ENCODE data around the gene WWP2.
"Not testable (repeated sequence)": the region's sequence is repeated elsewhere in the genome, so short reads cannot be mapped to it uniquely, and the experiment has no call there.

The WWP2 gene

DNA sequence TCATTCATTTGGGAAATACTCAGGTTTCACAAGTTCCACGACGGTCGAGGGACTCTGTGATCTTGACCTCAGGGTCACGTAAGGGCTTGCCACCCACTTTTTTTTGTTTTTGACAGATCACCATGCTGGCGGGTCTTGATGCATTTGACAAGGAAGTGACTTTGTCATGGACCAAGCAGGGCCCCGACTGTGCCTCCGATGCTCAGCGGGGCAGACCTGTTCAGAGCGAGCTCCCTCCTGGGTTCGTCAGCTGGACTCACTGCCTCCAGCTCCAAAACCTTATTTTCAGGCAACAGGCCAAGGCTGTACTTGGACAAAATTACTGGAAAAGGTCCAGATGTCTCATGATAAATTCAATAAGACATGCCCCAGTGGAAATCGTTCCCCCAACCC, 180.0 kb downstream of the WWP2 start:
- DNase-seq (ENCODE audit: low read depth, low spot score) = no peak

DNA sequence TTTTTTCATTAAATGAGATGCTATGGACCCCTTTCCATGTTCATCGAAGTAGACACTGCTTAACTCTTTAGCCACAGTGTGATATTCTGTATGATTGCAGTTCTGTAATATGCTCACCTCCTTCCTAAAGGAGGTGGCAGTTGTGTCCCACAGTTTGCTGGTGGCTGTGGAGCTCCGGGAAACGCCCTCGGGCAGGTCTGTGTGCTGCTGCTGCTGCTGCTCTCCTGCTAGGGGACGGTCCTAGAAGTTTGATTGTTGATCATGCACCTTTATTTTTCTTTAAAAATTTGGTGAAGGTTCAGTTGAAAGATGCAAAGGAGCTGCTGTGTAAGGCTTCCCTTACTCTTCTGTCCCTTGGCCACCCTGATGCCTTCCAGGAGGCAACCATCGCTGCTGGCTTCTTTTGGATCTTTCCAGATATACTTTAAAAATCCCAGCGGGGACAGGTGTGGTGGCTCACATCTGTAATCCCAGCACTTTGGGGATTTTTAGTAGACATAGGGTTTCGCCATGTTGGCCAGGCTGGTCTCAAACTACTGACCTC, 180.6 kb downstream of the WWP2 start:
- DNase-seq (ENCODE audit: low read depth, low spot score) = no peak

DNA sequence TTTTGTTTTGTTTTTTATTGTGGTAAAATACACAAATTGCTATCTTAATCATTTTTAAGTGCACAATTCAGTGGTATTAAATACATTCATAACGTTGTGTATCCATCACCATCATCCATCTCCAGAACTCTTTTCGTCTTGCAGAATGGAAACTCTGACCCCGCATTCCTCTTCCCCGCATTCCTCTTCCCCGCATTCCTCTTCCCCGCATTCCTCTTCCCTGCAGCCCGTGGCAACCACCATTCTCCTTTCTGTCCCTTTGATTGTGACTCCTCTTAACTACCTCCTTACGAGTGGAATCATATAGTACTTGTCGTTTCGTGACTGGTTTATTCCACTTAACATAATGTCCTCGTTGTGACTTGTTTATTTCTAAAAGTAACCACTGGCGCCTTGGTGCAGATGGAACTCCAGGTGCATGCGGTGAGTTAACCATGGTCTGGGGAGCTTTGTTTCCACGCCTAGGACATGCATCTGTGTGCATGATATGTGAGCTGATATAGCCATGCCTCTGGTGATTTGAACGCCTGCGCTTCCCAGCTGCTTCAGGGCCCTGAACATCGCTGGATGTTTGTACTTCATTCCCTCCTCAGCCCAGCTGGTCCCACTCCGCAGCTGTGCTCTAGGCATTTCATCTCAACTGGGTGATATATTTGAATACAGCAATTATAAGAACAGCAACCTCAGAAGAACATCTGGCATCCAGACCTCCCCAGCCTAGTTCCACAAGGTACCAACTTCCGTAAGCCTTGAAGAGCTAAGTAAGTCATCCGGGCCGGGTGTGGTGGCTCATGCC, 181.3 kb downstream of the WWP2 start:
- DNase-seq (ENCODE audit: low read depth, low spot score) = peak; percentile 49

DNA sequence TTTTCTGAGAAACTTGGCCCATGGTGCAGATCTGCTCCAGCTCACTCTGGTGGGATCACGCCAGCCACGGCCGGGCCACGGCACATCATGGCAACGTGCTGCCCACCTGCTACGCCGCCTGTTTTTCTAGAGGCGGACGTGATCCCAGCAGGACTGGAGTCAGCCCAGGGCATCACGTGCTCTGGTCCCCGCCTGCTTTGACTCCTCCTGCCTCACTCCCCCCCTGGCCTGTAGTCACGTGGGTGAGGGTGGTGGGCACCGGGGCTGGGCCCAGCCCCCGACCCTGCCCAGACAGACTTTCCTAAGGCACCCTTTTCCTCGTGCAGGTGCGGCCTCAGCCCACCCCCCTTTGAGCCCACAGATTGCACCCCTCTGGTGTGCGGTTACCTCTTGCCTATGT, 188.3 kb downstream of the WWP2 start:
- not testable (repeated sequence) for DNase-seq (ENCODE audit: low read depth, low spot score)

DNA sequence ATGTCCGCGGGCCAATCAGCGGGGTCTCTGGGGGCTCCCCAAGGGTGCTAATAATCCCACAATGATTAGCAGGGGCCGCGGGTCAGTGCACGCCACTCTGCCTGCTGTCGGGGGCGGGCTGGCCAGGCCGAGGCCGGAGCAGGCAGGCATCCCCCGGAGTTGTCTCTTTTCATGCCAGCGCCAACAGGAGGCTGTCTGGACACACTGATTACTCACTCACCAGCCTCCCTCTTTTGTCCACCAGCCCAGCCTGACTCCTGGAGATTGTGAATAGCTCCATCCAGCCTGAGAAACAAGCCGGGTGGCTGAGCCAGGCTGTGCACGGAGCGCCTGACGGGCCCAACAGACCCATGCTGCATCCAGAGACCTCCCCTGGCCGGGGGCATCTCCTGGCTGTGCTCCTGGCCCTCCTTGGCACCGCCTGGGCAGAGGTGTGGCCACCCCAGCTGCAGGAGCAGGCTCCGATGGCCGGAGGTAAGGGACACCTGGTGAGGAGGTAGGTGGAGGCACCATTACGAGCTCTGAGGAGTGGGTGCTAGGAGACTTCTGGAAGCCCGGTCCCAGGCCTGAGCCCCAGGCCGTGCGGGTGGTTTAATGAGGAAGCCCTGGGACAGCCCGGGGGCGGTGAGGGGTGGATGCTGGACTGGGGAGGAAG, 189.0 kb downstream of the WWP2 start, which contains the start of gene CLEC18A:
Gene CLEC18A (plus strand): TSS at position 318 of the 655 bp plus-strand sequence. CDS start 33 bp downstream, at position 351.
- DNase-seq (ENCODE audit: low read depth, low spot score) = not testable (repeated sequence)

DNA sequence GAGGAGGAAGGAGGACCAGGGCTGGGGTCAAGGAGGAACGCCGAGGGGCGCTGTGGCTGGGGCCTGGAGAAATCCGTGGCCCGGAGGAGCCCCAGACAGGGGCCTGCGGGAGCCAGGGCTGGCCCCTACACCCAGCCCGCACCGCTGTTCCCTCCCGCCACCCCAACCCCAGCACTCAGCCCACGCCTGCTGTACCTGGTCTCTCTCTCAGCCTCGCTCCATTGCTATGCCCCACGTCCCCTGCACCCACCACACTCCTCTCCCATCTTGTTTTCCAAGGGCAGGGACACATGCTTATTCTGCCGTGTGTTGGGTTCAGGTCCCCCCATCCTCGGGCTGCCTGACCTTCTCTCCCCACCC, 189.5 kb downstream of the WWP2 start:
- DNase-seq (ENCODE audit: low read depth, low spot score) = not testable (repeated sequence)

DNA sequence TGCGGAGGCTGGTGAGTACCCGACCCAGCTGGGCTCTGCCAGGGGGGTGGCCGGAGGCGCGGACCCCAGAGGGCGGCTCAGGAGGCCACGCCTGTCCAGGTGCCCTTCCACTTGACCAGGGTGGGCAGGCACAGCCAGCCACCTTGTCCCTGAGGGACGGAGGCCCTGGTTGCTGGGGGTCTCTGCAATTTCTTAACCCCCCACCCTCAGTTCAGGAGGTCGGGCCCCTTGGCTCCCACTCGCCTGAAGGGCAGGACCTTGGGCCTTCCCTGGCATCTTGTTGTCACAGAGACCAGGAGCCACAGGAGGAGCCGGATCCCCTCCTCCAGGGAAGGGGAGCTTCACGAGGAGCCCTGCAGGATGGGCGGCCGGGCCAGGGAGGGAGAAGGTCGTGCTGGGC, 190.0 kb downstream of the WWP2 start:
- not testable (repeated sequence) for DNase-seq (ENCODE audit: low read depth, low spot score)

DNA sequence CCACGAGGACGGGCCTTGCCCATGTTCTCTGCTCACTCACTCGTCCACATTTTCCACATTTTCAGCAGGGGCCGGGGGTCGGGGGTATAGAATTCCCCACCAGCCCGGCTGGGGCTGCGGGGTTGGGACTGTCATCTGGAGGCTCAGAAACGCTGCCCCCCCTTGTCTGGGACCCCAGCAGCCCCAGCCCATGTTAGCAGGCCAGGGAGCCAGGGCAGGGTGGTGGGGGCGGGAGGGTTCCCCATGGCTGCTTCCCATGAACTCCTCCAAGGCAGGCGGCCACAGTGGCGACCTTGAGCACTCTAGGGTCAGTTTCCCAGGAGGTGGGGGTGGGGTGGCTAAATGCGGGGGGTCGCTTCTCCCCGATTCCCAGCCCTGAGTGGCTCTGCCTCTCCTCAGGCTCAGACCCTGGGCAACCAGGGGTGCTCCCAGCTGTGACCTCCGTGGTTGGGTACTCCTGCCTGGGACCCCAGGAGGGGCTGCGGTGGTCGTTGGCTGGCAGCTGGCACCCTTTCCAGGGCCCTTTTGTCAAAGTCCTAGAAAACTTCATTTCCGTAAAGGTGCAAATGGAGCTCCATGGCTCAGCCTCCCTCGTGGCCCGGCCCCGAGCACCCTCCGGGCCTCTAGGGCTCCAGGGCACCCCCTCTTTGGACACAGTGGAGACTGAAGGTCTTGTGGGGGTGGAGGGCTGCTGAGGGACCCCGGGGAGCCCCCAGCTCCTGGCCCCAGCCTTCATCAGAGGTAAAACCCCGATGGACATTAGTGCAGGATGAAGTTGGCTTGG, 190.6 kb downstream of the WWP2 start:
- not testable (repeated sequence) for DNase-seq (ENCODE audit: low read depth, low spot score)

DNA sequence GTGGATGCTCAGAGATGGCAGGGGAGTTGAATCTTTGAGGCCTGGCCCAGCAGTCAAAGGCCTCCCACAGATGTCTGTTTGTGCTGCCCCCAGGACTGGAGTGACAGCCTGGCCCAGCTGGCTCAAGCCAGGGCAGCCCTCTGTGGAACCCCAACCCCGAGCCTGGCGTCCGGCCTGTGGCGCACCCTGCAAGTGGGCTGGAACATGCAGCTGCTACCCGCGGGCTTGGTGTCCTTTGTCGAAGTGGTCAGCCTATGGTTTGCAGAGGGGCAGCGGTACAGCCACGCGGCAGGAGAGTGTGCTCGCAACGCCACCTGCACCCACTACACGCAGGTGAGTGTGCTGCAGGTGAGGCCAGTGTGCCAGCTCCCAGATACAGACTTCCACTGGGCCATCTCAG, 192.1 kb downstream of the WWP2 start:
- not testable (repeated sequence) for DNase-seq (ENCODE audit: low read depth, low spot score)

DNA sequence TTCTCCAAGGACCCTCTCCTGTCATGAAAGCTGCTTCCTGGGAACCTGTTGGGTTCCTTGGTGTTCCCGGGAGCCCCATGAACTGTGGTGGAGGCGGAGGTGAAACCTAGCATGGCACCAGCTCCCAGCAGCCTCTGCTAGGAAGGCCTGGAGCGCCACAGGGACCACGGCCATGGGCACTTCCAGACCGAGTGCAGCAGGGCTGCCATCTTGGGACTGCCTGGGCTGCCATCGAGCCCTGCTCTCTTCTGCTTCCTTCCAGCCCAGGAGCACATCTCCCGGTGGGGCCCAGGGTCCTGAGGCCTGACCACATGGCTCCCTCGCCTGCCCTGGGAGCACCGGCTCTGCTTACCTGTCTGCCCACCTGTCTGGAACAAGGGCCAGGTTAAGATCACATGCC, 201.2 kb downstream of the WWP2 start:
- DNase-seq (ENCODE audit: low read depth, low spot score) = not testable (repeated sequence)

DNA sequence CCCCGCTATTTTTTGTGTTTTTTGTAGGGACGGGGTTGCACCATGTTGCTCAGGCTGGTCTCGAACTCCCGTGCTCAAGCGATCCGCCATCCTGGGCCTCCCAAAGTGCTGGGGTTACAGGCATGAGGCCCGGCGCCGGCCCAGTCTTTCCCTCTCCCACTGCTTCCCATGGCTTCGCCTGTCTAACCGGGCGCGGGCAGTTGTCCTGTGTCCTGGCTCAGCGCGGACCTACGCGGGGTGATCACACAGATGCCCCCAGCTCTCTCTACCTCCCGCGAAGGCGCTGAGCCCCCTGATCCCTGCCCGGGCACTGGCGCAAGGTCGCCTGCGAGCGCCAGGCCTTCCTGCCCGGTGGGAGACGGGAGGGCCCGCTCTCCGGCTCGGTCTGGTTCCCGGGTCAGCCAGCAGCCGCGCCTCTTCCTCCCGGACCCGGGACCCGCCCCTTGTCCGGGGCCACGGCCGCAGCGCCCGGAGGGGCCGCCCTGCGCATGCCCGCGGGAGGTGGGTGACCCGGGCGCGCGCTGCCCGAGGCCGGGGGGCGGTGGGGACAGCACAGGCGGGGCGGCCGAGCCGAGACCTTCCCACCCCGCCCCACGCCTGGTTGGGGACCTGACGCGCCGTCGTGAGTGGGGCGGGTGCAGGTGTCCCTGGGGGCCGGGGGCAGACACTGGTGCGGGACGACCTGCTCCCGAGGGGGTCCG, 203.0 kb downstream of the WWP2 start:
- DNase-seq (ENCODE audit: low read depth, low spot score) = peak; percentile 31

DNA sequence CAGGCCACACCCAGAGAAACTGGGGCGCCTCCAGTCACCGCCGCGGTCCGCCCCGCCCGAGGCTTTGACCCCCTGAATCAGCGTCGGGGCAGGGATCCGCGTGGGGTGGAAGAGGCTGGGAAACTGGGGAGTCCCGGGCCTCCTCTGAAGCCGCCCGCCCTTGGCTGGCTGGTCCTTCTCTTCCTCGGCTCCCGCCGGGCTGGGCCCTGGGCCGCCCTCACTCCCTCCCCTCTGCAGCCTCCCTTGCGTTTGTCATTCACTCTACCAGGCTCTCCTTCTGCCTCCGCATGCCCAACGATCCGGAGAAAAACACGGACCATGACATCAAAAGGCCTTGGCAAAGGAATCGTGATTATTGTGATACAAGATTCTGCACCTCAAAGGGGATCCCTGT, 203.5 kb downstream of the WWP2 start:
- not testable (repeated sequence) for DNase-seq (ENCODE audit: low read depth, low spot score)

DNA sequence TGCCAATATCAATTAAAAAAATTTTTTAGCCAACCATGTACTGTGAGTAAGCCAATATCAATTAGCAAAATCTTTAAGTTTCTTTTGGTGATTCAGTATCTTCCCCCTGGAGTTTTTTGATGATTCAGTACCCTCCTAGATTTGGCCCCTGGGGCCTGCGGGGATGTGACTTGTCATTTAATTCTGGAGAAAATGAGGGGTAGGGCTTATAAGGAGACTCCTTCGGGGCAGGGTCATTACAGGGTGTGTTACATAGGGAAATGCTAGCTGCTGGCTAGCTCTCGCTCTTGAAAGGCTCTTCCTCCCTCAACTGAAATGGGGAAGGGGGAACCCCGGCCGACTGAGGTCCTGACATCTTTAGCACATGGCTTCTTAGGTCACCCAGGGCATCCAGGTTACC, 205.6 kb downstream of the WWP2 start:
- DNase-seq (ENCODE audit: low read depth, low spot score) = not testable (repeated sequence)

DNA sequence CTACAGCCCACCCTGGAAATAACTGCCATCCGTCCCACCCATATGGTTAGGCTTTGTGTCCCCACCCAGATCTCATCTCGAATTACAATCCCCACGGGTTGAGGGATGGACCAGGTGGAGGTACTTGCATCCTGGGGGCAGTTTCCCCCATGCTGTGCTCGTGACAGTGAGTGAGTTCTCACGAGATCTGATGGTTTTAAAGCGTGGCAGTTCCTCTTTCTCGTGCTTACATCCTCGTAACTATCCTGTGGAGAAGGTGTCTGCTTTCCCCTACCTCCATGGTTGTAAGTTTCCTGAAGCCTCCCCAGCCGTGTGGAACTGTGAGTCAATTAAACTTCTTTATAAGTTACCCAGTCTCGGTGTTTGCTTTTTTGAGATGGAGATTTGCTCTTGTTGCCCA, 206.0 kb downstream of the WWP2 start:
- not testable (repeated sequence) for DNase-seq (ENCODE audit: low read depth, low spot score)

DNA sequence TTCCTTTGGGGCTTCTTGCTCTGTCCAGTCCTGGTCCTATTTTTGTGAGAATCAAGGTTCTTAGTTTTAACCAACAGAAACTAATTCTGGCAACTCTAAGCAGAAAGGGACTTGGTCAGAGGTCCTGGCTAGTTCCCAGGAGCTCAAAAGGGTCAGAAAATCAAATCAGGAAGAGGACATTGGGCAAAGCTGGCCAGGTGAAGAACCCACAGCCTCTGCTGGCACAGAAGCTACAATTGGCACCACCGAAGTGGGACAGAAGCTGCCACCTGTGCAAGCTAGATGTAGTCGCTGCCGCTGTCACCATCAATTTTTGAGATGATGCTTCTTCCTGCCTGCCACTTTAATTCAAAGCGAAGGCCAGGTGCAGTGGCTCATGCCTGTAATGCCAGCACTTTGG, 207.5 kb downstream of the WWP2 start:
- DNase-seq (ENCODE audit: low read depth, low spot score) = not testable (repeated sequence)

DNA sequence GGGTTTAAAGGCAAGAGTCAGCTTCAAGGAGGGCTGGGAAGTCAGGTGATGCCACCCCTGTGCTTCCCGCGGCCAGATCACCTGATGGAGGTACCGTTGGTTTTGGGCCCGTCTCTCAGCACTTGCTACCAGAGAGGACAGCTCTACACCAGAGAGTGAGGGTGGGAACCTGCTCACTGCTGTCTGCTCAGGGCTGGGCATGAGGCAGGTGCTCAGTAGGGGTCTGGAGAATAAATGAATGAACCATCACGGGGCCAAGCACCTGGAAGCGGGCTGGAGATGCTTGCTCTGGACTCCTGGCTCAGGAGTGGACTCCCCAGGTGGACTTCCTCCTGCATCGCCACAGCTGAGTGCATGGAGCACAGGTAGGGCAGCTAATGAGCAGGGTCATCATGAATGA, 210.0 kb downstream of the WWP2 start:
- DNase-seq (ENCODE audit: low read depth, low spot score) = not testable (repeated sequence)

DNA sequence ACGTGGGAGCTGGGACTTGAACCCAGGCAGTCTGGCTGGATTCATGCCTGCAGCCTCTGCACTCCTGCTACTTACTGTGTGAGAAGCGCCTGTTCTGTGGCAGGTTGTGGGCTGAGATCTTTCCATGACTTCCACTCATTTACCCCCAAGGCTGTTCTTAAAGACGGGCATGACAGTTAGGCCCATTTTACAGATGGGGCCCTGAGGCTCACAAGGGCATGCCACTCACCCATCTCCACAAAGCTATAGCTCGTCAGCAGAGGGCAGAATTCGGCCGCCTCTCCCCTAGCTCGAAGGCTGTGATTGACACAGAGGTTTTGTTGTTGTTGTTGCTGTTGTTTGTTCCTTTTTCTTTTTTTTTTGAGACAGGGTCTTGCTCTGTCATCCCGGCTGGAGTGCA, 210.8 kb downstream of the WWP2 start:
- DNase-seq (ENCODE audit: low read depth, low spot score) = not testable (repeated sequence)

DNA sequence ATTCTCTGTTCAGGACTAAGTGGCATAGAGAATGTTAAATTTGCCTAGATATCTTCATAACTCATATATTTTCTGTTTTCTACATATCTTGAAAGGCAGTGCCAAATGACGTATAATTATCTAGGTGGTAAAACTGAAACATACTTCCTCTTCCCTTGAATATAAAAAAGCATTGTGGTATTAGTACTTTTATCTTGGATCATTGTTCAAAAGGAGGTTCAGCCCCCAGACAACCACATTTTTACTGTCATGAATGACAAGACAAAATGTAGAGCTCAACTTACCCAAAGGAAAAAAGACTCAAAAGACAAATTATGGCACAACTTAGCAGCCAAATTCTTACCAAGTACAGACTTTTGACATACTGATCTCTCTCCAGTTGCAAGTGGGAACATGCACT, 223.1 kb downstream of the WWP2 start:
- DNase-seq (ENCODE audit: low read depth, low spot score) = not testable (repeated sequence)
